ENCODE measurements around the gene HEYL.

HEYL gene

GRCh38 chr1:39640861-39641260 lies 1.4 kb upstream of the HEYL start:
- H3K4me3 ChIP-seq (ENCODE audit: control insufficient read depth, low read depth, low read length) = no peak overlapping the region
- TF ChIP-seq CTCF (IDR thresholded peaks at IDR 0.05; ENCODE audit: control insufficient read depth, insufficient read depth, low read depth, low read length, missing control alignments) = no peak
- no peak for DNase-seq (ENCODE audit: low read depth)

GRCh38 chr1:39638965-39639304 lies 508 bp downstream of the HEYL start:
- no peak for DNase-seq (ENCODE audit: low read depth)
- H3K4me3 ChIP-seq (ENCODE audit: control insufficient read depth, low read depth, low read length) = no peak overlapping the region
- no peak for TF ChIP-seq CTCF (IDR thresholded peaks at IDR 0.05; ENCODE audit: control insufficient read depth, insufficient read depth, low read depth, low read length, missing control alignments)

GRCh38 chr1:39637361-39637760 lies 2.1 kb downstream of the HEYL start:
- no peak for DNase-seq (ENCODE audit: low read depth)
- H3K4me3 ChIP-seq (ENCODE audit: control insufficient read depth, low read depth, low read length) = no peak overlapping the region
- TF ChIP-seq CTCF (IDR thresholded peaks at IDR 0.05; ENCODE audit: control insufficient read depth, insufficient read depth, low read depth, low read length, missing control alignments) = no peak

- no peak for TF ChIP-seq CTCF (IDR thresholded peaks at IDR 0.05; ENCODE audit: control insufficient read depth, insufficient read depth, low read depth, low read length, missing control alignments)
- DNase-seq (ENCODE audit: low read depth) = no peak
- H3K4me3 ChIP-seq (ENCODE audit: control insufficient read depth, low read depth, low read length) = no peak overlapping the region
Measured at GRCh38 chr1:39635871-39636210, 3.6 kb downstream of the HEYL start.

GRCh38 chr1:39635205-39635870 lies 4.1 kb downstream of the HEYL start:
- no peak overlapping the region for H3K4me3 ChIP-seq (ENCODE audit: control insufficient read depth, low read depth, low read length)
- no peak for DNase-seq (ENCODE audit: low read depth)

GRCh38 chr1:39633422-39633821 lies 6.0 kb downstream of the HEYL start:
- no peak for TF ChIP-seq CTCF (IDR thresholded peaks at IDR 0.05; ENCODE audit: control insufficient read depth, insufficient read depth, low read depth, low read length, missing control alignments)
- H3K4me3 ChIP-seq (ENCODE audit: control insufficient read depth, low read depth, low read length) = no peak overlapping the region; the same call in none of the 2 replicates
- no peak for DNase-seq (ENCODE audit: low read depth)

More at GRCh38 chr1:39635205-39635870, 4.1 kb downstream of the HEYL start:
- no peak for TF ChIP-seq CTCF (IDR thresholded peaks at IDR 0.05; ENCODE audit: control insufficient read depth, insufficient read depth, low read depth, low read length, missing control alignments)
